BE2C (cell line): ENCODE results near the gene IGSF9.
A peak's percentile ranks its signal among the peaks of the same experiment; 100 is the strongest.

Experiments
- DNase-seq: peaks from one replicate; pipeline ENCODE4 v3.0.0-alpha.2; 2020
- H3K27me3 ChIP-seq: fragments of 250-450 bp; sonication (Bioruptor Pico); 2 replicates; pipeline ENCODE4 v1.5.1; 2020; ENCODE audit warnings: mild to moderate bottlenecking
- H3K36me3 ChIP-seq: fragments of 250-450 bp; sonication (Bioruptor Pico); 2 replicates; pipeline ENCODE4 v1.5.1; 2020; ENCODE audit warnings: mild to moderate bottlenecking
- H3K4me1 ChIP-seq: fragments of 250-450 bp; sonication (Bioruptor Pico); 2 replicates; pipeline ENCODE4 v1.5.1; 2020
- H3K4me3 ChIP-seq: 2 replicates; pipeline ENCODE4 v1.5.1; 2011; ENCODE audit warnings: low read depth, low read length
- H3K9me3 ChIP-seq: fragments of 250-450 bp; sonication (Bioruptor Pico); 2 replicates; pipeline ENCODE4 v1.5.1; 2020
- CTCF ChIP-seq: IDR thresholded peaks from 2 replicates; pipeline ENCODE4 v1.5.1; 2012; ENCODE audit warnings: mild to moderate bottlenecking, low read depth, low read length

Gene IGSF9

GRCh38 chr1:159938905-159939677 lies 6.3 kb downstream of the IGSF9 start:
- Histone ChIP-seq H3K4me1 (peaks cover 2% of the 10 kb centered on the region; the same call in 1 of the 2 replicates), H3K36me3 (no peaks in the 10 kb centered on the region), H3K4me3 (no peak overlapping the region), H3K9me3 (no peaks in the 10 kb centered on the region), H3K27me3 (no peaks in the 10 kb centered on the region)
- TF ChIP-seq CTCF, result no peak
- no peak for DNase-seq

GRCh38 chr1:159938211-159938852 lies 7.1 kb downstream of the IGSF9 start:
- Histone ChIP-seq H3K36me3 (no peaks in the 10 kb centered on the region), H3K27me3 (no peaks in the 10 kb centered on the region), H3K4me1 (peaks cover 2% of the 10 kb centered on the region; the same call in 1 of the 2 replicates), H3K9me3 (no peaks in the 10 kb centered on the region), H3K4me3 (no peak overlapping the region)
- TF ChIP-seq CTCF, result no peak
- DNase-seq, result no peak

- TF ChIP-seq CTCF, result no peak
- H3K4me3 ChIP-seq, result no peak overlapping the region
Measured at GRCh38 chr1:159937054-159937750, 8.2 kb downstream of the IGSF9 start.

GRCh38 chr1:159936273-159936904 lies 9.0 kb downstream of the IGSF9 start:
- Histone ChIP-seq H3K27me3 (no peaks in the 10 kb centered on the region), H3K36me3 (no peaks in the 10 kb centered on the region), H3K4me3 (no peak overlapping the region), H3K9me3 (no peaks in the 10 kb centered on the region), H3K4me1 (peaks cover 2% of the 10 kb centered on the region; the same call in 1 of the 2 replicates)
- peak; percentile 78 for DNase-seq
- peak; percentile 95 for TF ChIP-seq CTCF

More at GRCh38 chr1:159937054-159937750, 8.2 kb downstream of the IGSF9 start:
- no peak for DNase-seq
- no peaks in the 10 kb centered on the region for H3K9me3 ChIP-seq
- H3K4me1 ChIP-seq, result peaks cover 2% of the 10 kb centered on the region; the same call in 1 of the 2 replicates
- H3K27me3 ChIP-seq, result no peaks in the 10 kb centered on the region
- H3K36me3 ChIP-seq, result no peaks in the 10 kb centered on the region

GRCh38 chr1:159935719-159936272 lies 9.6 kb downstream of the IGSF9 start:
- DNase-seq, result no peak

More at GRCh38 chr1:159935719-159936272, 9.6 kb downstream of the IGSF9 start:
- no peak for TF ChIP-seq CTCF
- Histone ChIP-seq H3K4me3 (no peak overlapping the region), H3K9me3 (no peaks in the 10 kb centered on the region), H3K4me1 (peaks cover 2% of the 10 kb centered on the region; the same call in 1 of the 2 replicates), H3K27me3 (no peaks in the 10 kb centered on the region), H3K36me3 (no peaks in the 10 kb centered on the region)
